ENCODE results near the gene CORO7.

DNA sequence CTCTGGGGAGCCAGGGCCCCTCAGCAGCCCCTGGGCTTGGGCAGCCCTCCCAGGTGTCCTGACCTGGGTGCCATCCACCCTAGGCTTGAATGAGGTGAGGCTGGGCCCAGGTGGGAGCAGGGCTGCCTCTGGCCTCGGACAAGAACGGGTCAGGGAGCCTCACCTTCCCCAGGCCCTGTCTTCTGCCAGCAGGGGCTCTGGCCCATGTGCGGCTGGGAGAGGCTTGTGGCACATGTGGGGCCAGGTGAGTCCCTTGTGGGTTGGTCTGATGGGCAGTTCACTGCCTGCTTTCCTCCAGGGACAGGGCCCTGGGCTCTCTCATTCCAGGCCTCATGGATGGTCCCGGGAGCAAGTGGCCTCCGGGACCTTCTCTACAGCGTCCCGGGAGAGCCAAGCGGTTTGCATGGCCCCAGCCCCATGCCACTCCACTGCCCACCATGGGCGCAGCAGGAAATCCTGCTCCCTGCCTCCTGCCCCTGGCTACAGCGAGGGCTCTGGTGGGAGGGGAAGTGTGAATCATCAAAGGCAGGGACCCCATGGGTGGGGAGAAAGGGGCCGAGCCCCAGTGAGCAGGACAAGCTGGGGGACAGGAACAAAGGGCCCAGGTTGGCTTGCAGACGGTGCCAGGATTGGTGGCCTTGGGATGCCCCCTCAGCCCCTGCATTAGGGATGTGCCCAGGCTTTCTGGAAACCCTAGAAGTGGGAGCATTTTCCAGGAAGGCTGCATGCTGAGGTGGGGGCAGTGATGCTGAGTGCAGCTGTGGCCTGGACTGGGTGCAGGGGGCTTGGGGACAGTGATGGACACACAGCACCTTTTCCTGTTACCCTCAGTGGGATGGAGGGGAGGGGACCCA, 32.6 kb downstream of the CORO7 start:
- TF ChIP-seq POLR2A (IDR thresholded peaks at IDR 0.05; ENCODE audit: low read length), result no peak
- no peak for TF ChIP-seq GATA1 (IDR thresholded peaks at IDR 0.05; ENCODE audit: low read depth, low read length)

All from erythroblast (primary cell).